ENCODE data around the gene MRPL24.

Gene MRPL24

DNA sequence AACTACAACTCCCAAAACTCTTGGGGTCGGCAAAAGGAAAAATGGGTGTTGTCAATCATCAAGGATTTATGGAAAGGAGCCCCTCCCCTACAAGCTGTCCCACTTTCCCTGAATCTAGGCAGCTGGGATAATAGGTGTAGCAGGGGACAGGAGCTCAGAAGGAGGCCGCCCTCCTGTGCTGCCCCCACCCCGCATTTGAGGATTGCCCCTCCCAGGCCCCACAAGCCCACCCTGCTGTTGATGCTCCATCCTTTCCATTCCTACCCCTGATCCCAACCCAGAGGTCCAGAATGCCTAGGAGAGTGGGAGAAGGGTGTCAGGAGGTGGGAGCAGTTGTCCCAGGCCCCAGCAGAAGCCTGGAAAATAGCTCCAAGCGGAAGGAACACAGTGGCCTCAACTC lies 1.9 kb upstream of the MRPL24 start:
- DNase-seq = no peak

DNA sequence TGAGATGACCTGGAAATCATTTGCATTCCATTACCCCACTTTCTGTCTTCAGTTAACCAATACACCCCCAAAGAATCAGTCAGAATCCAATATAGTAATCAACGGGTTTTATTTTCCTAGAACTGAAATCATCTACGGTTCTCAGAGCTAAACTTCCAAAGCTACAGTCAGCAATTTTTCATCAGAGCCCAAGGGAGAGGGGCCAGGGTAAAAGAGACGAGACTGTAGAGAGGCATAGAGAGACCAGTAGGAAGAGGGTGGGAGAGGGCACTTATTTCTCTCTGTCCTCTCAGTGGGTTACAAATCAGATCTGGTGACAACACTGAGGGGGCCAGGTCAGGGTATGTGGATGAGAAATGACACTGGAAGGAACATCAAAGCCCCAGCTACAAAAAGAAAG lies 1.1 kb upstream of the MRPL24 start:
- no peak for DNase-seq

DNA sequence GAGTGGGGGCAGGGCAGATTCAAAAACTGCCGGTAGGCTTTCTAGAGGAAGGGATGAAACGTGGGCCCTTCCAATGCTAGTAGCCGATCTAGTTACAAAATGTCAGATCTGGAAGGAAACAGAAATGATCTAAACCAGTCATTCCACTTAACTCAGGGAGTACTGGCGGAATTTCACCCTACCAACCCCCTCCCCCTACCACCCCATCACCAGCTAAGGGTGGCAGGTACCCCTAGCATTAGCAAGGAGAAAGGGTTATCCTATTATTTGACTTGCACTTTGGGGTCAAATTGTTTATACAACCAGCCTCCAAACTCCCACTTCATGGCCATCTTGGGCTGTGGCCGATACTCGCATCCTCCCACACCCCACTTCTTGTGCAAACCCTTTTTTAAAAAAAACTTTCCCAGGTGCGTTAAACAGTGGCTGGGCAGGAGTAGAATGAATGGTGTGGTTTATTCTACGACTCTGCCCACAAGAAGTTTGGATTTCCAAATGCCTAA lies 644 bp upstream of the MRPL24 start:
- DNase-seq = no peak

DNA sequence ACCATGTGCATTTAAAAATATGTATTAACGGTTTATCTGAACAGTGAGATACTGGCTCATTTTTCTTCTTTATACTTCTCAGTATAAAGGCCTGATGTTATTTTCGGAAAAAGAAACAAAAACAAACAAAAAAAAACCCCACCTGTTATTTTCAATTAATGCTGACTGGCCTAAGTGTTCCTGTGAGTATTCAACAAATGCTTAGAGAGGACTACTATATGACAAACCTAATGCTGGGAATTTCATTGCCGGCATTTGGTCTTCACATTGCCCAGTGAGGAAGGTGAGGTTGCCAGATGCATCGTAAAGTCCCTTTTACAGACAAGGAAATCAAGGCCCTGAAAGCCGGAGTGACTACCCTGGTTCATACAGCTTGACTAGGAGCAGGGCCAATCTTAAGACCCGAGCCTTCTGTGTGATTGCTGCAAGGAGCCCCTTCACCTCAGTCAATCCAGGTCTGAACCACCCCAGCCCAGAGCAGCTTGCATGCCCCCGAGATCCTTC lies 599 bp downstream of the MRPL24 start:
- no peak for DNase-seq

DNA sequence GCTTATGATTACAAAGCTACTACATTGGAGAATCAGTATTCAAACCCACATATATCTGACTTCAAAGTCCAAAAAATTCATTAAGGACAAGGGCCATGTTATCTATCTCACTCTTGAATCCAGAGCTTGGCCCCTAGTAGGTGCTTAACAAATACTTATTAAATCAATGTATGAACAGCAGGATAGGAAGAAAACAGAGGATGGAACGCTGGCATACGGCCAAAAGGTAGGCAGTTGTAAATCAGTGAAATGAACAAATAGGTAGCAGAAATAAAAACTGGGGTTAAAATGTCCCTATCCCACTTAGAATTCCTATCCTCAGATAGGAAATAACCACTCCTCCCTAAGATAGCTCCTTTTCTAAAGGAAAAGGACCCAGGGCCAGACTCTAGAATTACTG lies 2.0 kb downstream of the MRPL24 start:
- no peak for DNase-seq

DNA sequence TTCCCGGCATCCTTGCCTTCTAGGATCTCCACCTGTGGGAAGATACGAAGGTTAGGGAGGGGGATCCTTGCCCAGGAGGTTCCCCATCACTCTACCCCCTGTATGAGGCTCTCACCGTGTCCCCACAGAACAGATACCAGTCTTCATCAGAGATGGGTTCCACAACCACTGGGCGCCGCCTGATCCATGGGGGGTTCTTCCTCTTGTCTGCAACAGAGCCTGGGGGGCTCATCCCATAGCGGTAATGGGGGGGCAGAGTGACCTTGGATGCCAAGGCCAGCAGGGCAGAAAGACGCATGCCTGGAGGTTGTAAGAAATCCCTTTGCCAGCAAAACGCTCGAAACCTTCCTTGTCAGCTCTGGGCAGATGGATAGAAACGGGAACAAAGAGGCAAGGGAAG lies 2.5 kb downstream of the MRPL24 start:
- DNase-seq = no peak

DNA sequence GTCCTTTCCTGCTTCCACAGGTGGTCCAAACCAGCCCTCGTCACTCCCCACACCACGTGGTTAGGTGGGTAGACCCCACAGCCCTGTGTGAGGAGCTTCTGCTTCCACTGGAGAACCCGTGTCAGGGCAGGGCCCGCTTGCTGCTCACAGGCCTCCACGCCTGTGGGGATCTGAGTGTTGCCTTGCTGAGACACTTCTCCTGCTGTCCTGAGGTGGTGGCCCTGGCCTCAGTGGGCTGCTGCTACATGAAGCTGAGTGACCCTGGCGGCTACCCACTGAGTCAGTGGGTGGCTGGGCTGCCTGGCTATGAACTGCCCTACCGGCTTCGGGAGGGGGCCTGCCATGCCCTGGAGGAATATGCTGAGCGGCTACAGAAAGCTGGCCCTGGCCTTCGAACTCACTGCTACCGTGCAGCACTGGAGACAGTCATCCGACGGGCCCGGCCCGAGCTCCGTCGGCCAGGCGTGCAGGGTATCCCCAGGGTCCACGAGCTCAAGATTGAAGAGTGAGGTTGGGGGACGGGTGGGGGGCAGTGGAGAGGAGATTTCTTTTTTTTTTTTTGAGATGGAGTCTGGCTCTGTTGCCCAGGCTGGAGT lies 6.8 kb downstream of the MRPL24 start:
- no peak for DNase-seq

DNA sequence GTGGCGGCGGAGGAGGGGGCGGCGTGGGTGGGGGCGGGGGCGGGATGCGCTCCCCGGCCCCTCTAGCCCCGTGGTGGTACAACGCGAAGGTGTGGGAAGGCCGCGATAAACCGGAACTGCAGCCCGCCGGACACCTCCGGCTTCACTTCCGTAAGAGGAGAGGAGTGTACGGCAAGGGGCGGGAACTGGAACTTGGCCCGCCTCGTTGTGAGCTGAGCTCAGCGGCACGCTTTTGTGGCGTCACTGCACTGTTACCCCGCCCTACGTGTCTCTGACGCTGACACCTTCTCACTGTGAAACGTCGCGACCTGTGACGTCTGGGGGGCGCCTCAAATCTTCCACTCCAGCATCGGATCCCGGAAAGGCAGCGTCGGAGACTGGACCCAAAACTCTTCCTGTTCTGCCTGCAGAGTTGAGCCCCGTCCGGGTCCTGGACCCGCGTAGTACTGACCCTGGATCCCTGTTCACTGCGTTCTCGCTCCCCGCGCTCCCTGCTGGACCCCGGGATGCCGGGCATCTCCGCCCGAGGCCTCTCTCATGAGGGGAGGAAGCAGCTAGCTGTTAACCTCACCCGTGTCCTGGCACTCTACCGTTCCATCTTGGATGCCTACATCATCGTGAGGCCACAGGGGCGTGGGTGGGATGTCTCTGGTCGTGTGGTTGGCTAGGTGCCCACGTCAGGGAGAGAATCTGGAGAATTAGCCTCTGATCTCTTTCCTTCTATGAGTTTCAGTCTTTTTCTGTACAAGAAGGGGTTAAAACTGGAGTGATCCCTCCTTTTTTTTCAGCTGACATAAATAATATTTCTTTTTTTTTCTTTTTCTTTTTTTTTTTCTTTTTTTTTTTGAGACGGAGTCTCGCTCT lies 12.1 kb downstream of the MRPL24 start, which contains the start of gene ISG20L2:
Gene ISG20L2, minus strand, starts transcription at position 168 of the 864 bp plus-strand sequence. CDS start 1,114 bp downstream, outside the sequence.
- peak; percentile 97 for DNase-seq

DNA sequence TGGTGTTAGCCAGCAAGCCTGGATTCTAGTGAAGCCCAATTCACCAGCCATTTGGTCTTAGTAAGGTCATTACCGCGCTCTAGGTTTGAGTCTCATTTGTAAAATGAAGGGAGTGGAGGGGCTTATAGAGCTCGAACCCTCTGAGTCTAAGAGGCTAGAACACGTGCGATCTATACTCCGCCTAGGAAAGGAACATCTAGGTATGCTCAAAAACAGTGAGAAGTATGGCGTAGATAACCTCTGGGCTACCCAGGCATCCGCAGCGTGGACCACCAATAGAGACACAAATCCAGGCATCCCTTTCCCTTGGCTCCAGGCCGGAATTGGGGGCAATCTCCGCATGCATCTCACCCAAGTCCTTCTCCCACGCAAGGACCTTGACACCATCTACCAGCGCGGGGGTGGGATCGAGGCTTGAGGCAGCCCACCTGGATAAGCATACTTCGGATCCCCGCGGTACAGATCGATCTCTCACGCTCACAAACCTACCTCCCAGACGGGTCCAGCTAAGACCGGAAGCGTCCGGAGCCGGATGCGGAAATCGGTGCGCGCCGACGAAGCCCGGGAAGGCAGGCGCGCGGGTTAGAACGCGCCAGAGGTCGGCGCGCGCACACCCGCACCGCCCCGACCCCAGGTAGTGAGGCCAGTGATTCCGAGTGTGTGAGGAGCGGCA lies 12.8 kb downstream of the MRPL24 start, which contains the start of gene METTL25B:
Gene METTL25B, plus strand, starts transcription at position 544 of the 673 bp plus-strand sequence. CDS start 636 bp downstream, outside the sequence.
- peak; percentile 76 for DNase-seq

DNA sequence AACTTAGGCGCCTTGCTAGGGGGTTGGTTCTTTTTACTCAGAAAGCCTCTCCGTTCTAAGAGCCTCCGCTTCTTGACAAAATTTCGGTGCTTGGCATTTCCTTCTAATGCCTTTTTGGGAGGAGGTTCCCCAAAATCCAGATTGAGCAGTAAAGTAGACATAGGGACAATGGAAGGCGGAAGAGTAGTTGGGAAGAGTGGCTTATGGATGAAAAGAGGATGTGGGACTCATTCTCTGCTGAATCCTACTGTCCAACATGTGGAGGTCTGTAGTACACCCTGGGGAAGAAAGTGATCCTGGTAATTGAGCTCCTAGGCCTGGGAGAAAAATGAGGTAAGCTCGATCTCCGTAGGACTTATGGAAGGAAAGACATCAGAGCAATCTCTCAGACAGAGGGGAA lies 13.4 kb downstream of the MRPL24 start:
- DNase-seq = no peak

DNA sequence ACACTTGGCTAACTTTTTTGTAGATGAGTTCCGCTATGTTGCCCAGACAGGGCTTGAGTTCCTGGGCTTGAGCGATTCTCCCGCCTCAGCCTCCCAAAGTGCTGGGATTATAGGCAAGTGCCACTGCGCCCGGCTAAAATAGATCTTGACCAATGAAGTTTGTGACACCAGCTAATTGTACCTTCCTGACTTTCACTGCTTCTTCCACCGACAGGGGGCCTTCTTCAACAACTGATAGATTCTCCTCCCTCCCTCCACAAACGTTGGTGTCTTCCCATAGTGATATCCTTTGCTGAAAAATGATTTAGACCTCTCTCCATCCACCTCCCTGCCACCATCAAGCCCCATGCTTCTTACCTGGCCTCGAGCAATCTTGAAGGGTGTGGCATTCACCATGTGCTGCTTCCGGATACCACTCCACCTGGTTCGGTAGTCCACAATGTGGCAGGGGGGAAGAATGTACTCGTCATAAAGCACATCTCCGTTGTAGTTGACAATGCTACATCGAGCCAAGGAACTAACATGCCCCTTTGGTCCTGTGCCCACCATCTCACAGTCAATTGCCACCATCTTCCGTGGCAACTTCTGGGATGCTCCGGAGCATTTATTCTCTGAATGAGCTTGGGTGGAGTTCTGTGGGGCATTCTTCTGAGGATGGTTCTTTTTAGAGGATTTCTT lies 14.2 kb downstream of the MRPL24 start:
- DNase-seq = peak; percentile 64

DNA sequence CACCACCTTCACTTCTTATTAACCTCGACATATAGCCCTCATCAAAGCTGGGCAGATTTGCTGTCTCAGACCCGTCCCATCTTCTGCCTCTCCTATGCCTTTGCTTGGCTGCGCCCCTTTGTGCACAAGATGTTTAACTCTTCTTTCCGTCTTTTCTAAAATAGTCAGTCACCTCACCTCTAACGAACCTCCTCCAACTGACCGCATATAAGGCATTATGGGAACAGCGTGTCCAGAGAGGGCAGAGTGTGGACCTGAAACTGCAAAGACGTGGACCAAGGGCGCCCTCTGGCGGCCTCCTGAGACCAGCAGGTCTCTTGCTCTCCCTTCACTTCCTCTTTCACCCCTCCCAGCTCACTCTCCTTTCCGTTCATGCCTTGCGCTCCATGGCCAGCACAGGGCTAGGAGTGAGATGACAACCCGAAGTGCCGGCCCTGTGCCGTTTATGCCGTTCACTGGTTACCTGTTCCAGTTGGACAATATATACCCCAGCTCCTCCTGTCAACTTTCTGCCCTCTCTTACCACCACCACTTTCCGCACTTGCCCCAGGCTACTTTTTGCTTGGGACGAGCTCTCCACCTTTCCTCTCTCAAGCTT lies 15.1 kb downstream of the MRPL24 start:
- peak; percentile 77 for DNase-seq

DNA sequence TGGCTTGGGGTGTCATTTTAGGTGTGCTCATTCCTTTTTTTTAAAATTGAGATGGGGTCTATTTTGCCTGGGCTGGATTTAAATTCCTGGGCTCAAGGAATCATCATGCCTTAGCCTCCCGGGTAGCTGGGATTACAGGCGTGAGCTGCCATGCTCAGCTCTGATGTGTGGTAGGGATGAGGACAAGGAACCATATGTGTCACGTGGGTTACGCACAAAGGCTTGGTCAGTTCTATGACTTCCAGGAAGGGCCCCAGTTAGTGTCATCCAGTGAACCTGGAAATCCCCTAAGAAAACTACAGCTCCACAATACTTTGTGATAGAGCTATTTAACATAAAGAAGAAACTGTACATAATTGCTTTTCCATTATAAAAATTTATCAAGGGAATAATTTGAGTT lies 19.4 kb downstream of the MRPL24 start:
- no peak for DNase-seq

DNA sequence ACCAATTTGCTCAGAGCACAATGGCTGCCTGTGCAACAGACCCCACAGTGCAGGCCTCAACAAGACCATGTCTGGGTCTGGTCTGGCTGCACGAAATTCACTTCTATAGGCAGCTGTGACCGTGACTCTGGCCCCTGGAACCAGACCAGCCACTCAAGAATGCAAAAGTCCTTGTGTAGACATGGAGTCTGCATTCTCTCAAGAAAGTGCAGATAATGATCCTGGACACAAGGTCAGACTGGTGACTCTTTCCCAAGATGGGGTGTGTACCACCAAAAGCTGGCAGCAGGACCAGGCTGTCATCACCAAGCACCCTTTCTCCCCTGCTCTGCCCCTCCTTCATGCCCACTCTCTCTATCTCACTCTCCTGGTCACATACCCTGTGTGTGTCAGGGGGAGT lies 19.8 kb downstream of the MRPL24 start:
- no peak for DNase-seq

DNA sequence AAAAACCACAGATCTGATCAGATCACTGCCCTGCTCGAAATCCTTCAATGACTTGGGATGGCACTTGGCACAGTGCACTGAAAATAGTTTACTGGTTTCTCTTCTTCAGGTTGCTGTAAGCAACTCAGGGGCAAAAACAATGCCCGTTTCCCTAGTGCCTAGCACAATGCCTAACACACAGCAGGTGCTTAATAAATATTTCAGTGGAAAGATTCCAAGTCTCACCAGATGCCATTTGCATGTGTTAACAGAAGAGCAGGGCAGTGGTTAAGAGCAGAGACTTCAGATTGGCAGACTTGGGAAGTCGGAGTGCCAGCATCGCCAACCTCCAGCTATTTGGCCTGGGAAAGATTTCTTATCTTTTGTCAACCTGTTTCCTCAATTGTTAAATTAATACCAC lies 23.5 kb downstream of the MRPL24 start:
- DNase-seq = no peak

DNA sequence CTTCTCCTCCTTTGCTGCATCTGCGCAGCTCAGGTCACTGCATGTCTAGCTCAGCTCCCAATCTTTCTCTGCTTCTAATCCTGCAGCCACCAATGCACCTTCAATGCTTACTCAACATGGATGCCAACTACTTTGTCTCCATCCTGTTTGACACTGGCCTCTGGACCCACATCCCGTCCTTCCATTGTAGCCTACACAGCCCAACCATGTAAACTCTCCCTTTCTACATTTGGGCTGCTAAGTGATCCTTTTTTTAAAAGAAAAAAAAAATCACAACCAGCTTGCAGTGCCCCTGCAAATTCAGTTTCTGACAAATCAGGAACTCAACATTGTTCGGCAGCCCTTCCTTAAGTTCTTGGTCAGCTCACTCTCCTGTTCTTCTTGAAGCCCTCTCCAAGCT lies 26.1 kb downstream of the MRPL24 start:
- no peak for DNase-seq

DNA sequence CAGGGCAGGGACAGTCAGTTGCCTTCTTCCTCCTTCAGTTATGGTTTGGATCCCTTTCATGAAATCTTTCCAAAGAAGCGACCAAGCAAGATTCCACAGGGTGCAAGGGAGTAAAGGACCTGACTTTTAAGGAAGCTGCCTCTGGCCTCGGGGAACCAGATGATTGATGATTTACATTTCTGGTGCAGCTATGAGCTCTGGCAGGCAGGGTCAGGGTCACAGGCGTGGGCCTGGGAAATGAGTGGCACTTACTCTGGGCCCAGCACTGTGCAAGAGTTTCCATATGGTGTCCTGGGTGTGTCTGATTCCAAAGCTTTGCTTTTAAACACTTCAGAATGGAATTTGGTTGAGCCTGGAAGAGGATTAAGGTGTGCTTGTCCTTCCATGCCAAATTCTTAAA lies 28.3 kb downstream of the MRPL24 start:
- DNase-seq = no peak

DNA sequence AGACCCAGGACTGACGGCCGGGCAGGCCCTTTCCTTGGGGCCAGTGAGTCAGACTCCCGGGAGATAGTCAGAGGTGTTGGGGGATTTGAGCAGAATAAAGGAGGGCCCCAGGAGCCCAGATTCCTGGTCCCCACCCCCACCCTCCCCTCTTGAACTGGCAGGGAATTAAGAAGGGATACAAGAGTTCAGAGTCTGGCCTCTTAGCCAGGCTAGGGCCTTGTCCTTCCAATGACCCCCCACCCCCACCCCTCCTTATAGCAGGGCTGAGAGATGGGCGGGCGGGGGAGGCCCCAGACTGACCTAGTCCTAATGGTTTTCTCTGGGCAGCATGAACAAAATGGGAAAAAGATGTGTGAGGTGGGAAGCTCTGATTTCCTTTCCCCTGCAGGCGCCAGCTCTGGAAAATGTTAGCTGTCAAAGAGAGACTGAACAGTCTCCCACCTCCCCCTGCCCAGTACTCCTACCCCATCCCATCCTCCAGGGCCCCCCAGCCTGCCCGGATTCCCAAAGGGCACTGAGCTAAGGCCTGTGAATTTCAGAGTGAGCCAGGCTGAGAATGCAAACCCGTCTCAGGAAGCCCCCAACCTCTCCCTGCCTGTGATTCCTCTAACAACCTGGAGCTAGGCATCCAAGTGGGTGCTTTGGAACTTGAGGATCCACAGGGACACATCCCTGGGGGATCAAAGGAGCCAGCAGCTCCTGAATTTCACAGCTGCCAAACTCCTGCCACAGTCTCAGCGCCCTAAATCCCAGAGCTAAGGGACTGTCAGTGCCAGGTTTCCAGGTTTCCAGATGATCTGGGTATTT lies 29.7 kb downstream of the MRPL24 start:
- DNase-seq = peak; percentile 52

DNA sequence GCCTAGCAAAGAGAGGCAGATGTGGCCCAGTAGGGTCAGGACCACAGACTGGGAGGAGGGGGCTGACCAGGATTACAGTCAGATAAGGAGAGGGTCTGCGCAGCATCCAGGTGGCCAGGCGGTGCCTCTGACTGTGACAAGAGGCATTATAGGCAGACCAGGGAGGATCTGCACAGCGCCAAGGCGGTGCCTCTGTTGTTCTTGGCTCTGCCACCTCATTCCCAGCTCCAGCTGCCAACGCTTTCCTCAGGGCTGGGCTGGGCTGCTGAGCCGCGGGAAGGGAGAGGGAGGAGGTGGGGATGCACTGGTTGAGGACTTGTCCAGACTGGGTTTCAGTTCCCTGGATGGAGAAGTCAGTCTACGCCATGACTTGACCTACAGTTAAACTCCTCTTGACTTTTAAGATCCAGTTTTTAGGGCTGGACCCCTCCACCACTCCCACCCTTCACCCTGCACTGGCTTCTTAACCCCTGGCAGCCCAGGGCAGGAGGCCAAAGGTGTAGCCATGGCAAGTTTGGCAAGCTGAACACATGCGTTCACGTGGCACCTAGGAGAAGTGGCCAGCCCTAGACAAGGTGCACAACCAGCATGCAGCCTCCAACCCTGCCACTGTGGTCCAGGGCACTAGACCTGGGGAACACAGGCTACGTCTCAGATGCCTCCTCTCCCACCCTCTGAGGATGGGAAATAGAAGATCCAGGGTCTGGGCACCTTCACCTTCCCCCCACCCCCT lies 31.0 kb downstream of the MRPL24 start:
- DNase-seq = peak; percentile 48

DNA sequence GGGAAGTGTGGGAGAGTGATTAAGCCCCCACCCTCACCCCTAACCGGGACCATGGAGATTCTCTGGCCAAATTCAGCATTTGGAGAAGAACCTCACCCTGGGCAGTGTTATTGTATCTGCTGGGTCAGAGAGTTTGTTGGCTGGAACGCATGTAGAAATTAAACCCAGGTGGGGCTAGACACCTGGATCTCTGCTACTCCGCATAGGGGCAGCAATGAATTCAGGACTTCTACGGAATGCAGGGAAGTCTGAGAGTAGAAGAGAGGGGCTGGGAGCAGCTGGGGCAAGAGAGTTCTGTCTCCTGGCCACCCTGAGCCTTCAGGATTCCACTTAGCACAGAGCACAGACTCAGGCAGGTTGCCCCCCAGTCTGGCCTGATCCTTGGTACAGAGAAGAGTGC lies 31.9 kb downstream of the MRPL24 start:
- DNase-seq = no peak

DNA sequence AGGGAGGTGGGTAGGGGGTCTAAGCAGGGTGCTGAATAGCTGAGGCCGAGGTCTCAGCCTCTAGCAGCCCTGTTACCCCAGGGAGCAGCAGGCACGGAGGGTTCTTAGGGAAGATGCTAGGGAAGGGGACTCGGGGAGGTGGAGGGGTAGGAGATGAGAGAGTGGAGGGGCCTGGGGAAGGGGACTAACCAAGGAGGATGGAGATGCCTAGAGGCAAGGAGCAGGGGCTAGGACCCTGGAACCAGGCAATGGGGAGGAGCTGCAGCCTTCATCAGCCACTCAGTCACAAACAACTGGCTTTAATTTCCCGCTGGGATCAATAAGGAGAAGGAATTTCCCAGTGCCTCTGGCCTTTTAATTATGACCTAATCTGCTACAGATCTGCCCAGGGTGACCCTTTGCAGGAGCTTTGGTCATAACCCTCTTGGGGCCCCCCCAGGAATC lies 32.6 kb downstream of the MRPL24 start:
- DNase-seq = peak; percentile 44
